ENCODE results near the gene EPB41L2.

Gene EPB41L2

DNA sequence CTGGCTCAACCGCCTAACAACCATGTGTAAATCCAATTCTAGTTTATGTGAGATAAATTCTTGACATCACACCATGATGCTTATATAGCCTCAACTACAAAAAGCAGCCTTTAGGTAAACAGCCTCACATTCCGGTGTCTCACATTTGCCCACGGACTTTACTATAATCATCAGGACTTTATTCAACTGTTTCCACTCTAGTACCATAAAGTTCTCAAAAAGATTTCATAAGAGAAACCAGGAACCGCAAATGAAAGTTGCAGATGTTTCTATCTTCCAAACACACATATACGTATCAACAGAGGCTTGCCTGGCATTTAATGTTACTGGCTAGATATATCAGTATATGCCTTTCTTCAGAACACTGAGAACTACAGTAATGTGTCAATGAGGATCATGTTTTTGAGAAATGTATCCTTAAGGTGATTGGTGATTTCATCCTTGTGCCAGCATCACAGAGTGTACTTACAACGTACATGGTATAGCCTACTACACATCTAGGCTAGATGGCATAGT is 80.0 kb downstream of the EPB41L2 start:
- TF ChIP-seq, protein P1, sequence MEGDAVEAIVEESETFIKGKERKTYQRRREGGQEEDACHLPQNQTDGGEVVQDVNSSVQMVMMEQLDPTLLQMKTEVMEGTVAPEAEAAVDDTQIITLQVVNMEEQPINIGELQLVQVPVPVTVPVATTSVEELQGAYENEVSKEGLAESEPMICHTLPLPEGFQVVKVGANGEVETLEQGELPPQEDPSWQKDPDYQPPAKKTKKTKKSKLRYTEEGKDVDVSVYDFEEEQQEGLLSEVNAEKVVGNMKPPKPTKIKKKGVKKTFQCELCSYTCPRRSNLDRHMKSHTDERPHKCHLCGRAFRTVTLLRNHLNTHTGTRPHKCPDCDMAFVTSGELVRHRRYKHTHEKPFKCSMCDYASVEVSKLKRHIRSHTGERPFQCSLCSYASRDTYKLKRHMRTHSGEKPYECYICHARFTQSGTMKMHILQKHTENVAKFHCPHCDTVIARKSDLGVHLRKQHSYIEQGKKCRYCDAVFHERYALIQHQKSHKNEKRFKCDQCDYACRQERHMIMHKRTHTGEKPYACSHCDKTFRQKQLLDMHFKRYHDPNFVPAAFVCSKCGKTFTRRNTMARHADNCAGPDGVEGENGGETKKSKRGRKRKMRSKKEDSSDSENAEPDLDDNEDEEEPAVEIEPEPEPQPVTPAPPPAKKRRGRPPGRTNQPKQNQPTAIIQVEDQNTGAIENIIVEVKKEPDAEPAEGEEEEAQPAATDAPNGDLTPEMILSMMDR (IDR thresholded peaks at IDR 0.05) = no peak

DNA sequence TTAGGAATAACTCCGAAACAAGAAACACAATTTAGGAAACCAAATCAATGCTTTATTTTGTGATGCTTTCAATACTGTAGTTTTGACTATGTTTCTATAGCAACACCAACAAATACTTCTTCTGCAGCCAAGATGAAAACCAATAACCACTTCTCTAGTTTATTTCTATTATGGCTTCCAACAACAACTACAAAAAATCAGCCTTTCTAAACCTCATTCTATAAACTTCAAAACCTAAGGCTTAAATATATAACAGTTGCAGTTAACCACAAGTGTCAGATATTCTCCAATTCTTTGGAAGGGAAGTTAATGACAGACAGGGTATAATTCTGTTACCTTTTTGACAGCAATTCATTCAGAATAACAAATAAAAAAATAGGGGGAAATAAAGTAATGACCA is 80.9 kb downstream of the EPB41L2 start:
- TF ChIP-seq, protein P1 (IDR thresholded peaks at IDR 0.05) = no peak

DNA sequence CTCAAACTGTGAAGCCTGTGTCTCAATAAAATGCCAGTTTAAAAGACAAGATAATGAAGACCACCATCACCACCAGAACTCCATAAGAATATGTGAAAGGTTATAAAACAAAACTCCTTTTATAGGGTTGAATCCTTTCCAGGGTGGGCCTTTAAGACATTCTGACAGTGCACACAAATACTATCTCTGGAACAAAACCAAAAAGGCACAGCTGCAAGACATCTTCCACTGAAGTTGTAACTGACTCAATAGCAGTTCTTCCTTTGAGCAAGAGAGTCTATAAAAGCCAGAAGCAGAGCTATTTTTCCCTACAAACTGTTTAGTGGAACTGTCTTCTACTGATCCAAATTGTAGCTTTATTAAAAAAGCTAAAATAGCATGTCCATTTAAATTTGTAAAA is 81.6 kb downstream of the EPB41L2 start:
- TF ChIP-seq, protein P1 (IDR thresholded peaks at IDR 0.05) = no peak

DNA sequence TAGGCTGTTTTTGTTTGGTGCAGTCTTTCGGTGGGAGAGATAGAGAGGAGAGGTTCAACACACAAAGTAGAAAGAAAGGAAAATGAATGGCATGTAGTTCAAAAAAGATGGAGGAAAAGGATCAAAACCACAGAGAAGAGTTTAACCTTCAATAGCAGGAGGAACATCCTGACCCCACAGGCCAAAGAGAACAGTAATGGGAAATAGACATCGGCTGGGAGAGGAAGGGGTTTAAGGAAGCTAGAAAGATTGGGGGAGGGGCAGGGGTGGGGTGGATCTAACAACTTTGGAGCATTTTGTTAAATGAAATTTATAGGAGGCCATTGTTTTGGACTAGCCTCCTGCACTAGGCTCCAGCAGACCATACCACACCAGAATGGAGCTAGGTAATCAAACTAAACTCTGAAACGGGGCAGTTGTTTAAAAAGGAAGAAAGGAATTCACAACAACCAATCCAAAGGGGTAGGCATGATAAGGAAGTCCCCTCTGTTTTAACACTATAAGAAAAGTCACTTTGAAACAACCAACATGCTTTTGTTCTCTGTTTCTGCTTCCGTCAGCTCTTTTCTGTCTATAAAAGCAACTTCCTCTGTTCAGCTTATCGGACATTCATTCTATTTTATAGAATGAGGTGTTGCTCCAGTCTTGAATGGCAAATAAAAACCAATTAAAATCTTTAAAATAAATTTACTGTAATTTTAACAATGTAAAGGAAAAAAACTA is 82.6 kb downstream of the EPB41L2 start:
- TF ChIP-seq, protein P1 (IDR thresholded peaks at IDR 0.05) = no peak

DNA sequence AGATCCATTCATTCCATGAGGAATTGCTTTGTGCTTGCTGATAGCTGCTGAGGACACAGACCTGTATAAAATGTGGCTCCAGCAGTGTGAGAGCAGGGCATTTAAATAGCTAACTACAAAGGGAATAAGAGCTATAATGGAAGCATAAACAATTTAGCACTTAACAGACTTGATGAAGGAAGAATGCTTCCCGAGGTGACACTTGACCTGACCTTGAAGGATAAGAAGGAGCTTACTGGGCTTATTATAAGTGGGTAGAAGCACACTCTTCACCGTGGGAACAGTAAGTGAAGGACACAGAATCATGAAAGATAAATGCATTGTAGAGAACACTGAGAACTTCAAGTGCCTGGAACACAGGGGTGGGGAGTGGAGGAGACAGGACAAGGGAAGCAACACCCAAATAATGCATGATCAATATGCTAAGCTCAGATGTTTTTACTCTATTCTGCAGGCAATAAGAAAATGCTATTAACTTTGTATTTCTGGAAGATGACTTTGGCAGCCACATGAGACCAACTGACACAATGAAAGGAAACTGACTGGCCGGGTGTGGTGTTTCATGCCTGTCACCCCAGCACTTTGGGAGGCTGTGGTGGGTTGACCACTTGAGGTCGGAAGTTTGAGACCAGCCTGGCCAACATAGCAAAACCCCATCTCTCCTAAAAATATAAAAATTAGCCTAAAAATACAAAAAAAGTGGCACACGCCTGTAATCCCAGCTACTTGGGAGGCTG is 84.2 kb downstream of the EPB41L2 start:
- TF ChIP-seq, protein P1 (IDR thresholded peaks at IDR 0.05) = no peak

DNA sequence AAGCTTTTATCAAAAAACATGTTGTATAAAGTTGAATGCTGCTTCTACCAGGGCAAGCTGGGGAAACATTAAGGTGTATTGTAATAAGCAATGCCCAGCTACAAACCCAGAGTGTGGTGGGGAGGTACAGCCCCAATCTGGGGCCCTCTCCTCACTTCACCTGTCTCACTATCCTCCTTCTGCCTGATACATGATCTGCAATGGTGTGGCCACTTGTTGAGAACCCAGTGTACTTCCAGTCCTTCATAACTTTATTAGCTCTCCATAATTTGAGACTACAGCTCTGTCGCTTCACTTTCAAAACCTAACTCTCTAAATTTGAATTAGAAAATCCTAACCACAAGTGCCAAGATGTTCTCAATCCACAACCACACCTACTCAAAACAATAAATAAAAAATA is 84.9 kb downstream of the EPB41L2 start:
- TF ChIP-seq, protein P1 (IDR thresholded peaks at IDR 0.05) = no peak

DNA sequence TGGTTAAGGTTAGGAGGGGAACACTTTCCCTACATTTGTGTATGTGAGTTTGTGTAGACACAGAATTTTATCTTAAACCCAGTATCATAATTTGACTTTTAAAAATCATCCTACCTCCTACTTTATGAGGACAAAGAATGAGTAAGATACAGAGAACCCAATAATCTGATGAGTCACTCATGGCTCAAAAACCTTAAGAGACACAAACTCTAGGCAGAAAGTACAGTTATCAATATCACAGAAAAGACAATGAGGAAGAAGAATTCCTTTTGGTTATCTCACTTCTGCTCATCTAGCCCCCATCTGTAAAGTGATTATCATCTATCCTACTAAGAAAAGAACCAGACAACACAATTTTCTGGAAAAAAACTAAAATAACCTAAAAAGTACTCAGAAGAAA is 87.7 kb downstream of the EPB41L2 start:
- TF ChIP-seq, protein P1 (IDR thresholded peaks at IDR 0.05) = no peak
